GM18502 (cell line): Measurements from ENCODE around the gene ARMCX6.
"Not testable (repeated sequence)": the region's sequence is repeated elsewhere in the genome, so short reads cannot be mapped to it uniquely, and the experiment has no call there.

Source experiments
- ATAC-seq: cut with Tn5 transposase; IDR thresholded peaks from one replicate; pipeline ENCODE4 v1.9.1; 2021; ENCODE audit warnings: mild to moderate bottlenecking; ENCODE audit not compliant: unreplicated experiment, poor library complexity

The ARMCX6 gene

DNA sequence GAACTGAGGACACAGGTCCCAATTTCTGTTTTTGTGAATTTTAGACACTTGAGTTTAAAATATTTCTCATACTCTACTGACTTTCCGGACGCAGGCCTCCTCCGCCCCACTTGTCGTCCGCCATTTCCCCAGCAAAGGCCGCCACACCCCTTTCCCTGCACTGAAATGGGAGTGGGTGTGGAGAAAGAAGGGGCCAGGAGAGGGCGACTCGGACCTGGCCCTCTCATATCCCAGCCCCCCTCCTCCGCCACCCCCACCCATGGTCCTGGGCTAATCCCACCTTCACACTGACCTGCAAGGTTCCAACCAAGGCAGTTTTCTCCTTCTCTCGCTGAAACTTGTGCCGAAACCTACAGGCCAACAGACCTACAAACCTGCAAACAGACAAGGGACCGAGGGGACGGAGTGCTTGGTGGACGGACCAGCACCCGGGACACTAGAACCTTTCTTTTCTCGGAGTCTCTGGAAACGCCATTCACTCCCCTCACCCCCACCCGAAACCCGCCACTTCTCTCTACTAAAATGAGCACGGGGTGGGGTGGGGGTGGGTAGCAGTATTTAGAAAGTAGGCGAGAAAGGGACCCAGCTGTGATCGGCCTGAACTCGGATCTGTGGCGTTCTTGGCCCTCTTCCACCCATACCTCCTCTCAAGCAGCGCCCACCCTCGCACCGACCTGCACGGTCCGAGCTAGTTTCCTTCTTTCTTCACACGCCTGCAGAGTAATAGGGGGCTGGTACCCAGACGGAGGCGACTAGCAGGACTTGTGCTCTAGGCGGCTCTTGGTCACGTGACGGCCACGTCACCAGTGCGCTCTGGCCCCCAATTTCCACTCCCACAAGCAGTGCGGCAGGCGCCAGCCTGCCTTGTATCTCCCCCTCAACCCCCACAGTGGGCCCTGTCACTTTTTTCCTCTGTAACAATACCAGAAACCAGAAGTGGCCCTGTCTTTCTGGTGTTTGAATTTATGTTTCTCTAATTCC is at the start of gene ARMCX6:
TSS of gene ARMCX6 (minus strand) at position 790 of the 981 bp plus-strand sequence. CDS start 1,380 bp downstream, outside the sequence.
- peak; percentile 91 for ATAC-seq

- peak; percentile 63 for ATAC-seq
Observed at GRCh38 chrX:101659601-101660063, 41.8 kb upstream of the ARMCX6 start, which contains the start of gene ARMCX2. Gene ARMCX2, minus strand, starts transcription at chrX:101659850. Its CDS starts 2,262 bp downstream, at chrX:101657588.

- ATAC-seq: peak; percentile 81
Observed at GRCh38 chrX:101658661-101659491, 41.1 kb upstream of the ARMCX6 start.

DNA sequence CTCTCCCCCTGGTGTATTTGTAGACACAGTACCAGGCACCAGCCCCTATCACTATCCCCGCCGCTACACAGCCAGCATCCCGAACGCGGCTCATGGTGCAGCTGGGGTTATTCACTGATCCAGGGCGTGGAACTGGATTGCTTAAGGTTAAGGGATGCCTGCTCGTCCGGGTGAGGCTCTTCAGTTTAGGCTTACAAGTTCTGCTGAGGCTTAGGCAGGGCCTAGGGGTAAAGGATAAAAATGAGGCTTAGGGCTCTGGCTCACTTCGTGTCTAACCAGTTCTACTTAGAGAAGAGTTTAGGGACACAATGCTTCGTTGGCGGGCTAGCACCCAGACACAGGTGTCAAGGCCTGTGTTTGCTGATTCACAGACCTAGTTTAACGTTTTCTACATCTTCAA is 39.7 kb upstream of the ARMCX6 start:
- ATAC-seq: no peak

- no peak for ATAC-seq
Observed at GRCh38 chrX:101656817-101657216, 39.0 kb upstream of the ARMCX6 start.

DNA sequence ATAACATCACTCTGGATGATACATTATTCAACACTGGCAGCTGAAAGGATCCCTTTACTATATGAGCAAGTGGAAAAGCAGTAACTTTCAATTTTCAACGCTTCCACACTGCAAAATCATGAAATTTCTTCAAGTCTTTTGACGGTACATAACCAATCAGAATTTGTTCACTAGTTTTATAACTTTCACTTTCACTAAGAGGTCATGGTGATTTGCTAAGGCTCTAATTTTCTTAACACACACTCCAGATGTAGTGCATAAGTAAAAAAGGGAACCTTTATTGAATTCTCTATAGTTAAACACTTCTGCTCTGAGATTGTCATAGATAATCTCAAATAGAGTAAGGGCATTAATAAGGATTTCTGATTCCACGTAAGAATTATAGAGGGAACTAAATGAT is 37.7 kb upstream of the ARMCX6 start:
- ATAC-seq: no peak

DNA sequence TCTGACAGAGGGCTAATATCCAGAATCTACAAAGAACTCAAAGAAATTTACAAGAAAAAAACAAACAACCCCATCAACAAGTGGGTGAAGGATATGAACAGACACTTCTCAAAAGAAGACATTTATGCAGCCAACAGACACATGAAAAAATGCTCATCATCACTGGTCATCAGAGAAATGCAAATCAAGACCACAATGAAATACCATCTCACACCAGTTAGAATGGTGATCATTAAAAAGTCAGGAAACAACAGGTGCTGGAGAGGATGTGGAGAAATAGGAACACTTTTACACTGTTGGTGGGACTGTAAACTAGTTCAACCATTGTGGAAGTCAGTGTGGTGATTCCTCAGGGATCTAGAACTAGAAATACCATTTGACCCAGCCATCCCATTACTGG is 29.9 kb upstream of the ARMCX6 start:
- not testable (repeated sequence) for ATAC-seq

GRCh38 chrX:101642093-101642492 is 24.3 kb upstream of the ARMCX6 start:
- ATAC-seq: no peak

DNA sequence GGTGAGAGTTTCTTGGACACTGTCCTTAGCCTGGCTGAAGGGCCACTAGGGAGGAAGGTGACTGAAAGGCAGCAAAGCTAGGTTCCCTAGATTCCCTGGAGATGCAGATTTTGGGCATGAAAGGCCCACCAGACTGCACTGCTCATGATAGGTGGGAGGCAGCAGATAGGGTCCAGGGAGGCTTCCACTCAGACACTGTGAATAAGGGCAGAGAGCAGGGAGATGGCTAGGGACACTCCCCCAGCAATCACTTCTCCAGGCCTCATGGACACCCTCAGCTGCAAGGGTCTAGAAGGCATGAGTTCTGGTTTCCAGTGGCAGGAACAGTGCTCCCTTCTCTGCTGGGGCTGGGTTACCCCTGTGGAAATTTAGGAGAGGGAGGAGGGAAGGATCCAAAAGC is 21.8 kb upstream of the ARMCX6 start:
- ATAC-seq: no peak

DNA sequence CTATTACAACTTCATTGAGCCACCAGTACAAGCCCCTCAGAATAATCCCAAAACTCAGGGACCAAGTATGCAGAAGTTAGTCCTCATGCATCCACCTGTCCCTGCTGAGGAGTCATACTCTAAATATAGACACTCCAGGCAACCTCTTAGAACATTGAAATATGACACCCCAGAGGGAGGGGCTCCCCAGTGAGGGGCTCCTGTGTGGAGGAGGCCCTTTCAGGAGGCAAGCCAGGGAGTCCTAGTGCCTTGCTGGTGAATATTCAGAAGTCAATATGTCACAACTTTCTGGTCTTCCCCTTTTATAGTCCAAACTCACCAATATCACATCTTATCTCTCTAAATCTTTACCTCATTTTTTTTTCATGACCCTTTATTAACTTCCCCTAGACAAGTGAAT is 1.6 kb upstream of the ARMCX6 start:
- peak; percentile 38 for ATAC-seq

- ATAC-seq: no peak
Observed at GRCh38 chrX:101605728-101606127, 12.1 kb downstream of the ARMCX6 start.

- ATAC-seq: no peak
Observed at GRCh38 chrX:101605146-101605545, 12.7 kb downstream of the ARMCX6 start.

- no peak for ATAC-seq
Observed at GRCh38 chrX:101602077-101602476, 15.7 kb downstream of the ARMCX6 start.

GRCh38 chrX:101599592-101599991 is 18.2 kb downstream of the ARMCX6 start:
- ATAC-seq: not testable (repeated sequence)

DNA sequence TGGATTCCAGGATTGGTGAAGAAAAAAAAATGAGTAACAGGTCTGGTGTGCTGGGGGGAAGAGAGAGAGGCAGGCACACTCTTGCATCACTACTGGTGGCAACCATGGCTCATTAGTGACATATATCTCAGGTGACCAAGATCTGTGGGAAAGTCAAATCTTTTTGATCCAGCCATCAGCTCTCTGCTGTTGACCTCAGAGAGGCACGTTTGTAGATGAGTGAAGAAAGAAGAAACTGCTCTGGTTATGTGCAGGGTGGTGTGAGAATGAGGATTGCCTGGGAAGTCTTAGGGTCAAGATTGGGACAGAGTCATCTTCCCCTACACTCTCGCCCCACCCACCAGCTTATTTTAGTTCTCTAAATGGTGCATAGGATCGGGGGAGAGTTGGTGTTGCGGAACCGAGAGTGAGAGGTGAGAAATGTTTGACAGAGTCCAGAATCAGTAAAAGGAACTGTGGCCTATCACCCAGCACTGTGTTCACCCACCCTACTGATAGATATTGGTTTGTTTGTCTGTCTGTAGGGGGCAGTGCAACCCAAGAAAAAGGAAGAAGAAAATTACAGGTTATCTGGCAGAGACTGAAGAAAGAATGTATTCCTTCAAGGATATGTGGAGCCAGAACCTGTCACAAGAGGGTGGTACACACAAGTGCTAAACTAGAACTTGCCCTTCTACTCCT is 21.9 kb downstream of the ARMCX6 start:
- peak; percentile 97 for ATAC-seq
